Esophagus squamous epithelium (tissue), 5 donors: ENCODE data around the gene TBX3. TPM values are rescaled to one million over a fixed set of nuclear protein-coding genes. Genes with fewer than 3 reads are reported as not detected.
A peak's percentile ranks its signal among the peaks of the same experiment; 100 is the strongest.

ENCODE experiments used
- DNase-seq: peaks from one replicate; lab custom pipeline; 2025; lab: John Stamatoyannopoulos, UW
- H3K27ac ChIP-seq, 4 donors: fragments of 200-600 bp; sonication (generic); one replicate each; pipeline ENCODE4 v1.5.1; 2016 to 2019; ENCODE audit warnings: mild to moderate bottlenecking in 1 of 4
- H3K27me3 ChIP-seq, 4 donors: fragments of 200-600 bp; sonication (generic); 1 replicate in 3 of 4; 2 replicates in 1 of 4; pipeline versions ENCODE4 v1.5.1 to v1.6.0; 2017 to 2021; ENCODE audit warnings: antibody characterized with exemption in 1 of 4
- H3K36me3 ChIP-seq, 3 donors: fragments of 200-600 bp; sonication (generic); one replicate each; pipeline ENCODE4 v1.5.1; 2016 to 2019
- H3K4me1 ChIP-seq, 3 donors: fragments of 200-600 bp; sonication (generic); one replicate each; pipeline ENCODE4 v1.5.1; 2017 to 2019
- H3K4me3 ChIP-seq, 4 donors: fragments of 200-600 bp; sonication (generic); 1 replicate in 3 of 4; 2 replicates in 1 of 4; pipeline ENCODE4 v1.5.1; 2016 to 2019; ENCODE audit warnings: mild to moderate bottlenecking in 2 of 4, moderate library complexity in 1 of 4
- H3K9me3 ChIP-seq, 3 donors: fragments of 200-600 bp; sonication (generic); one replicate each; pipeline ENCODE4 v1.5.1; 2016 to 2019
- POLR2A ChIP-seq, 4 donors: fragments of 450-650 bp; IDR thresholded peaks; one replicate each; pipeline ENCODE4 v1.6.1; 2017; ENCODE audit warnings: antibody characterized with exemption in 4 of 4, mild to moderate bottlenecking in 4 of 4, moderate library complexity in 3 of 4
- WGBS, 2 donors: methylation state at CpG; one replicate each; pipeline ENCODE4 v1.1.5; 2018; 5-methylcytosine and 5-hydroxymethylcytosine counted together
- intact Hi-C: fragments of 100-400 bp; cut with DNase I; formaldehyde crosslinking; loops from one replicate; pipeline ENCODE4 v1.15.0; 2022
- total RNA-seq, 4 donors: library from RNA; depleted of rRNA; stranded (reverse); fragments of >200 nt; gene quantifications; one replicate each; pipeline ENCODE4 v1.1.0, GENCODE V29; 2016
- TF ChIP-seq, protein P1 (sequence below), 6 experiments: fragments of 450-650 bp in 4 of 6; fragments of 200-600 bp in 2 of 6; sonication (generic) in 2 of 6; IDR thresholded peaks; one replicate each; pipeline ENCODE4 v1.5.1; 2016 to 2019; ENCODE audit warnings: antibody characterized with exemption in 6 of 6, mild to moderate bottlenecking in 4 of 6, moderate library complexity in 4 of 6
- donor health status: DM: yes; HTN: yes; CAD: no.

The TBX3 gene
- total RNA-seq, 4 donors from 2014 or later, result 2.0 to 2.5 (median 2.4) TPM

- no peaks in the 10 kb centered on the region for H3K9me3 ChIP-seq
- no peak overlapping the region for H3K4me3 ChIP-seq
- TF ChIP-seq, protein P1, sequence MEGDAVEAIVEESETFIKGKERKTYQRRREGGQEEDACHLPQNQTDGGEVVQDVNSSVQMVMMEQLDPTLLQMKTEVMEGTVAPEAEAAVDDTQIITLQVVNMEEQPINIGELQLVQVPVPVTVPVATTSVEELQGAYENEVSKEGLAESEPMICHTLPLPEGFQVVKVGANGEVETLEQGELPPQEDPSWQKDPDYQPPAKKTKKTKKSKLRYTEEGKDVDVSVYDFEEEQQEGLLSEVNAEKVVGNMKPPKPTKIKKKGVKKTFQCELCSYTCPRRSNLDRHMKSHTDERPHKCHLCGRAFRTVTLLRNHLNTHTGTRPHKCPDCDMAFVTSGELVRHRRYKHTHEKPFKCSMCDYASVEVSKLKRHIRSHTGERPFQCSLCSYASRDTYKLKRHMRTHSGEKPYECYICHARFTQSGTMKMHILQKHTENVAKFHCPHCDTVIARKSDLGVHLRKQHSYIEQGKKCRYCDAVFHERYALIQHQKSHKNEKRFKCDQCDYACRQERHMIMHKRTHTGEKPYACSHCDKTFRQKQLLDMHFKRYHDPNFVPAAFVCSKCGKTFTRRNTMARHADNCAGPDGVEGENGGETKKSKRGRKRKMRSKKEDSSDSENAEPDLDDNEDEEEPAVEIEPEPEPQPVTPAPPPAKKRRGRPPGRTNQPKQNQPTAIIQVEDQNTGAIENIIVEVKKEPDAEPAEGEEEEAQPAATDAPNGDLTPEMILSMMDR (IDR thresholded peaks at IDR 0.05), result no peak
- TF ChIP-seq POLR2A (IDR thresholded peaks at IDR 0.05), result no peak
- intact Hi-C loops, result no loop called here
- peaks cover 0 to 41% (median 0%) of the 10 kb centered on the region in 3 donors for H3K36me3 ChIP-seq
- peaks cover 0 to 74% (median 3%) of the 10 kb centered on the region in 4 donors for H3K27me3 ChIP-seq
- peaks cover 5 to 30% (median 9%) of the 10 kb centered on the region in 3 donors for H3K4me1 ChIP-seq
- WGBS, 2 donors, result 59 to 84% methylated on average over 4 of the region's 4 CpGs
- H3K27ac ChIP-seq, result peak overlapping the region in 1 of 4 donors; percentile 26
- no peak for DNase-seq
These were observed 11.2 kb downstream of the TBX3 start for GRCh38 chr12:114672817-114673168.

DNA sequence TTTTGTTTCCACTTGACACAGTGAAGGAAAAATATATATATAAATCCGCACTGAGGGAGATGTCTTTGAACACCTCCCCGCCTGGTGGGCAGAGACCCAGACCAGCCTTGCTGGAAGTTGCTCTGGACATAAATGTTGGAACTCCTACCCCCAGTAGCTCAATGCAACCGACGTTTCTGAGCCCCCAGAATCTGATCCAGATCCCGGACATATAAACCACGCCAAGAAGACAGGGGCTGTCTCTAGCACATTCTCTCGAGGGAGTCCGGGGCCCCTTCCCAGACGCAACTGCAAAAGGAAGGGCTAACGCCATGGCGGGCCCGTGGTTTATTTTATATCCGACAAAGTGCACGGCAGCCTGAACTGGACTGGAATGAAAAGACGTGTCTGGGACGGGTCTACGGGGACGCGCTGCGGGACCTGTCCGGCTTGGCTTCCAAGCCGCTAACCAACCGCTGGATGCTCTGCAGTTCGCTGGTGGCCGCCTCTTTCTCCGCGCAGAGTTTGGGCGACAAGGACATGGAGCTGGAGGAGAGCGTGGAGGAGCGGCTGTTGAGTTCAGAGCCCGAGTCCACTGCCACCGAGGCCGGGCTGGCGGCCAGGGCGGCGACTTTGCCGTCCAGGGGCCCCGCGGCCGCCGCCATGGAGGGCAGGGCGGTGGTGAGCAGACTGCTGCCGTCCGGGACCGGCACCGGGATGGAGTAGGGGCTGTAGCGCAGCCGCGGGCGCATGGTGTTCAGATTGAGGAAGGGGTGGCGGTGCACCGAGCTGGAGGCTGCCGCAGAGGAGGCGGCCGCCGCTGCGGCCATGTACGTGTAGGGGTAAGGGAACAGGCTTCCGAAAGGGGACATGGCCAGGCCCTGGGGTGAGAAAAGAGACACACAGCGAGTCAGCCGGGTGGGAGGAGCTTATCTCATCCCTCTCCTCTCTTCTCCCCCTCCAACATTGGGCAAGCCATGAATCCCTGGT lies 12.2 kb downstream of the TBX3 start:
- WGBS, 2 donors, result 54 to 55% methylated on average over 15 to 36 of the region's 61 CpGs
- Histone ChIP-seq H3K9me3 (no peaks in the 10 kb centered on the region), H3K4me3 (no peak overlapping the region), H3K27me3 (peaks cover 5 to 81% (median 9%) of the 10 kb centered on the region in 4 donors), H3K36me3 (peaks cover 0 to 30% (median 0%) of the 10 kb centered on the region in 3 donors), H3K27ac (peak overlapping the region in 2 of 4 donors; percentile 2 to 30), H3K4me1 (peaks cover 5 to 41% (median 10%) of the 10 kb centered on the region in 3 donors)
- intact Hi-C loops, result no loop called here
- DNase-seq, result no peak
- TF ChIP-seq, protein P1 (IDR thresholded peaks at IDR 0.05), result no peak
- TF ChIP-seq POLR2A (IDR thresholded peaks at IDR 0.05), result no peak

DNA sequence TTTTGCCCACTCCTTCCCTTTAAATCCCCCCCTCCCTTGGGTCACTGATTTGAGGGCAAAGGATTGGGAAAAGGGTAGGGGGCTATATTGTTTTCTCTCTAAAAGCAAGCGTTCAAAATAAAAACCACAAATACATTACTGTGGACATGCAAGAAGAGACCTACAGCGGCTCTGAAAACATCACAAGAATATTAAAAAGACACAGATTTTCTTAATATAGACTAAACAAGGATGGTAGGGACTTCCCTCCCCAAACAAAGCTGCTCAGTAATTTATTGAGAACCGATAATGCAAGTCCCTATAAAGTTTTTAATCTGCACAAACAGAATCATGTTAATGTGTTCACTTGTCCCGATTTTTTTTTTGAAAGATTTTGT lies 12.9 kb downstream of the TBX3 start:
- WGBS, 2 donors, result 52 to 60% methylated on average over 4 of the region's 4 CpGs
- H3K4me1 ChIP-seq, result peaks cover 5 to 41% (median 10%) of the 10 kb centered on the region in 3 donors
- H3K27ac ChIP-seq, result peak overlapping the region in 1 of 4 donors; percentile 8
- peaks cover 0 to 24% (median 0%) of the 10 kb centered on the region in 3 donors for H3K36me3 ChIP-seq
- intact Hi-C loops, result no loop called here
- no peak for DNase-seq
- TF ChIP-seq, protein P1 (IDR thresholded peaks at IDR 0.05), result no peak
- H3K4me3 ChIP-seq, result no peak overlapping the region
- H3K27me3 ChIP-seq, result peaks cover 5 to 83% (median 12%) of the 10 kb centered on the region in 4 donors
- H3K9me3 ChIP-seq, result no peaks in the 10 kb centered on the region

GRCh38 chr12:114670291-114670980 lies 13.5 kb downstream of the TBX3 start:
- intact Hi-C loops, result no loop called here
- no peak for TF ChIP-seq POLR2A (IDR thresholded peaks at IDR 0.05)
- TF ChIP-seq, protein P1 (IDR thresholded peaks at IDR 0.05), result no peak
- Histone ChIP-seq H3K9me3 (no peaks in the 10 kb centered on the region), H3K27ac (peak overlapping the region in 1 of 4 donors; percentile 8), H3K36me3 (peaks cover 0 to 21% (median 0%) of the 10 kb centered on the region in 3 donors), H3K4me1 (peaks cover 5 to 40% (median 10%) of the 10 kb centered on the region in 3 donors), H3K27me3 (peaks cover 5 to 83% (median 15%) of the 10 kb centered on the region in 4 donors), H3K4me3 (no peak overlapping the region)
- no peak for DNase-seq
- WGBS, 2 donors, result 35 to 60% methylated on average over 3 of the region's 3 CpGs
